Kidney epithelial cell (primary cell): ENCODE results near the gene PPP1R12B. TPM values are rescaled to one million over a fixed set of nuclear protein-coding genes. Genes with fewer than 3 reads are reported as not detected.
"Not testable (repeated sequence)": the region's sequence is repeated elsewhere in the genome, so short reads cannot be mapped to it uniquely, and the experiment has no call there.

Source experiments
- DNase-seq: peaks from one replicate; pipeline ENCODE4 v3.0.0-alpha.2; 2010; ENCODE audit warnings: low read depth
- H3K27me3 ChIP-seq: 2 replicates; pipeline ENCODE4 v1.6.0; 2011; ENCODE audit warnings: low read length; ENCODE audit not compliant: control insufficient read depth, insufficient read depth
- H3K36me3 ChIP-seq: 2 replicates; pipeline ENCODE4 v1.5.1; 2011; ENCODE audit warnings: low read length; ENCODE audit not compliant: control insufficient read depth, insufficient read depth
- H3K4me3 ChIP-seq: 2 replicates; pipeline ENCODE4 v1.5.1; 2011; ENCODE audit warnings: low read depth, mild to moderate bottlenecking, control low read depth, low read length
- CTCF ChIP-seq: IDR thresholded peaks from 2 replicates; pipeline ENCODE4 v1.5.1; 2011; ENCODE audit warnings: mild to moderate bottlenecking, moderate library complexity, low read length, control low read depth, inconsistent platforms; ENCODE audit not compliant: insufficient read depth, poor library complexity, severe bottlenecking
- total RNA-seq: library from RNA; depleted of rRNA; stranded (reverse); fragments of >200 nt; gene quantifications from 2 replicates; pipeline ENCODE4 v1.2.3, GENCODE V29; 2015

The PPP1R12B gene
- total RNA-seq, 1 donor from 2014 or later, result 6.8 TPM

GRCh38 chr1:202630541-202630940 lies 282.0 kb downstream of the PPP1R12B start:
- TF ChIP-seq CTCF, result no peak
- DNase-seq, result no peak

DNA sequence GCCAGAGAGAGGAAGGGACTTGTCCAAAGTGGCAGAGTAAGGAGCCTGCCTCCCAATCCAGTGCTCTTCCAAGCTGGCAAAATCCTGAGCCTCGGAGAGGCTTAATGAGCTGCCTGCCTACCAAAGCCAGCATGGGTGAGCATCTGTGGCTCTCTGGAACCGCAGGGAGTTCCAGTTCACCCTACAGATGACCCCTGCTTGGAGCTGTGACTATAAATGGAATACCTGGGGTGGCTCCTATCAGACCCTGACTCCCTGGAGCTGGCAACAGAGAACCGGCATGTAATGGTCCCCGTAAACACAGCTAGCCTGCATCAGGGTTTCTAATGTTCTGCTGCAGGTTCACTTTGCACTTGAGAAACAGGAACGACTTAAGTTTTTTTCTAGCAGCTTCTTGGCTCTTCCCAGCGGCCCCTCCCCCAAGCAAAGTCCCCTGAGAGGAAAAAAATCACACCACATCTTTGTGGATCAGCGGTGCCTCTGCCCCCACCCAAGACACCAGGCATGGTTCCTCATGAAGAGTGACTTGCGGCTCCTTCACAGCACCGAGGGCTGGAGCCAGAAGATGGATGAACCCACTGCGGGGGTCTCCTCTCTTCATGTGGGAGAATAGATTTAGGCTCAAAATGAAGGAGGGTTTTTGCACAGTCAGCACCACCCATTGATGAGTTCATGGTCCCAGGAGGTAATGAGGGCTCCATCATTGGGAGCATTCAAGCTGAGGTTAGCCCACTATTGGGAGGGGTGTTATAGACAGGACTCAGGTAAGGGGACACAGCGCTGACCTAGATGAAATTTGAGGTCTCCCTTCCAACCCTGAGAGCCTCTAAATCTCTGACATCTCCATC lies 282.8 kb downstream of the PPP1R12B start:
- Histone ChIP-seq H3K27me3 (peaks cover 23% of the 10 kb centered on the region), H3K36me3 (no peaks in the 10 kb centered on the region), H3K4me3 (no peak overlapping the region)
- no peak for DNase-seq
- TF ChIP-seq CTCF, result no peak

More at GRCh38 chr1:202630541-202630940, 282.0 kb downstream of the PPP1R12B start:
- Histone ChIP-seq H3K27me3 (peaks cover 20% of the 10 kb centered on the region), H3K36me3 (no peaks in the 10 kb centered on the region), H3K4me3 (no peak overlapping the region)

- Histone ChIP-seq H3K4me3 (no peak overlapping the region), H3K27me3 (peaks cover 25% of the 10 kb centered on the region), H3K36me3 (no peaks in the 10 kb centered on the region)
- DNase-seq, result no peak
- TF ChIP-seq CTCF, result no peak
These were observed 283.7 kb downstream of the PPP1R12B start for GRCh38 chr1:202632241-202632640.

- not testable (repeated sequence) for DNase-seq, H3K36me3 ChIP-seq, H3K4me3 ChIP-seq
- peaks cover 39% of the 10 kb centered on the region for H3K27me3 ChIP-seq
These were observed 287.7 kb downstream of the PPP1R12B start for GRCh38 chr1:202636171-202636570.

DNA sequence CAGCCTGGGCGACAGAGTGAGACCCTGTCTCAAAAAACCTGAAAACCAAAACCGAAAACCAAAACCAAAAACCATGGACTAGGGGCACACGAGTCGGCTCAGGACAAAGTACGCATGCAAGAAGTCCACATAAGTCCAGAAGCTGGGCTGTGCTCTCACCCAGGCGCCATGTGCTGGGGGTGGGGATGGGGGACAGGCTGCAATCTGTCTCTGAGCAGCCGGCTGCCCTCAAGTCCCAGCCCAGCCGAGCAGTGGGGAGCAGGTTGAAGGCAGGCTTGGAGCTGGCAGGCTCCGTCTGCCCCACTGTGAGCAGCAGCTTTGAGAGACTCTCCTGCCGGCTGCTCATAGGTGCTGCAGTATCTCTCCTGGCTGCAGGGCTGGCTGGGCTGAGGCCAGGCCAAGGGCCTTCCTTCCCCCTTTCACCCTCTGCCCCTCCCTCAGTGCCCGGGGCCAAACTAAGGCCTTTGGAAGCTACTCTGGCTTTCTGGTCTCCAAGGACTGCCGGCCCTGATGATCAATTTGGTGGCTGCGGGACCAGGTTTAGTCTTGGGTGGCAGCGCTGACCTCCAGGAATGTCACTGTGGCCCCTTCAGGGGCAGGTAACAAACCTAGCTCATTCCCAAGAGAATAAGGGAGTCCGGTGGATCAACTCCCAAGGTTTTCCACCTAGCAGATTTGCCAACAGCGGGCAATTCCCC lies 289.0 kb downstream of the PPP1R12B start:
- H3K36me3 ChIP-seq, DNase-seq, H3K4me3 ChIP-seq: not testable (repeated sequence)
- peaks cover 48% of the 10 kb centered on the region for H3K27me3 ChIP-seq

DNA sequence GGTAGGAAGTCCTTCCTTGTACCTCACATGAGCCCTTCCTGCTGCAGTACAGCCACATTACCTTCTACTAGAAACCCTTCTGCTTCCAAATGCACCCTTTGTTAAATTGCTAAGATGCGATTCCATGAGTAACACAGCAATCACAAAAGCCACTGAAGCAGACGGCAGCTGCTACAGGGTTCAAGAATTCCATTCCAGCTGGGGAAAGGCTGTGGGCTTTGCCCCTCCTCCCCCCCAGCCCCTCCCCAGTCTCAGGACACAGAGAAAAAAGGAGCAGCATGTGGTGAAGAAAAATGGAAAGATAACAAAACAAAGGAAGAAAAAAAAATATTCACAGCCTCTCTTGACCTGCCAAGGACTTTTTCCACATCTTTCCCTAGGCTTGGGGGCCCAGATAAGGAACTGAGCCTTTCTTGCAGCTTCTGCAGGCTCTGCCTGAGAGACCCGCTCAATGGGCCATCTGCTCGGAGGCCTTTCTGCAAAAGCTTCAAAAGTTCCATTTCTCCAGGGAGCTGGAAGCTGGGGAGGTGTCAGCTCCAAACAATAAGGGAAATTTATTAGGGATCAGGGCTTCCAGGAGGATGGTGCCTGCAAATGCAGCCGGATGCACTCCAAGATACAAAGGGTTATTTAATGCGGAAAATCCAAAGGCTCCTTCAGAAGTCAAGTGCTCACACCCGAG lies 289.7 kb downstream of the PPP1R12B start:
- no peak for DNase-seq
- no peak overlapping the region for H3K4me3 ChIP-seq
- no peak for TF ChIP-seq CTCF

DNA sequence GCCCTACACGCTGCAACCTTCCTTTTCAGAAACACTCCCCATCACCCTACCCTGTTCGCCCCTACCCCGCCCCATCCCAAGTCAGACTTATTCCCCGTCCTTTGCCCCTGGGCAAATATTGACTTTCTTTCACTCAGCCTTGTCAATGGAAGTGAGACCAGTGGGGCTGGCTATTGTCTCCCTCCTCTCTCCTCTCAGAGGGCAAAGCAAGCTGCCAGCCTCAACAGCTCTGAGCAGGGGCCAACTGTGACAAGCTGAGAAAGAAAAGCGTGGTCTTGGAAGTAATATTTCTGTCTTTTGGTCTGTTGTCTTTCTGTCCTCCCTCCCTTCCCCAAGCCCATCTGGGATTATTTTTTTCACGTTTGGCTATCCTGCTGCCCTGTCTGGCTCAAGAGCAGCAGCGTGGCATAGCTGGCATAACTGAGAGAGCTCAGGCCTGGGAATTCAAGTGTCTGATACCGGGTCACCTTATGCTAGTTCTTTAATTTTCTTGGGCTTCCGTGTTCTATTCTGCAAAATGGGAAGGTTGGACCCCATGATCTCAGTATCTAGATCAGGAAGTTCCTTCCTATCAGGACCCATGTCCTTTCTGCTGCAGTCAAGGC lies 290.3 kb downstream of the PPP1R12B start:
- not testable (repeated sequence) for H3K4me3 ChIP-seq, DNase-seq, H3K36me3 ChIP-seq
- H3K27me3 ChIP-seq, result peaks cover 61% of the 10 kb centered on the region

More for the DNA sequence above, 289.7 kb downstream of the PPP1R12B start:
- no peaks in the 10 kb centered on the region for H3K36me3 ChIP-seq
- H3K27me3 ChIP-seq, result peaks cover 55% of the 10 kb centered on the region
